Measurements from ENCODE around the gene CDK11B.

DNA sequence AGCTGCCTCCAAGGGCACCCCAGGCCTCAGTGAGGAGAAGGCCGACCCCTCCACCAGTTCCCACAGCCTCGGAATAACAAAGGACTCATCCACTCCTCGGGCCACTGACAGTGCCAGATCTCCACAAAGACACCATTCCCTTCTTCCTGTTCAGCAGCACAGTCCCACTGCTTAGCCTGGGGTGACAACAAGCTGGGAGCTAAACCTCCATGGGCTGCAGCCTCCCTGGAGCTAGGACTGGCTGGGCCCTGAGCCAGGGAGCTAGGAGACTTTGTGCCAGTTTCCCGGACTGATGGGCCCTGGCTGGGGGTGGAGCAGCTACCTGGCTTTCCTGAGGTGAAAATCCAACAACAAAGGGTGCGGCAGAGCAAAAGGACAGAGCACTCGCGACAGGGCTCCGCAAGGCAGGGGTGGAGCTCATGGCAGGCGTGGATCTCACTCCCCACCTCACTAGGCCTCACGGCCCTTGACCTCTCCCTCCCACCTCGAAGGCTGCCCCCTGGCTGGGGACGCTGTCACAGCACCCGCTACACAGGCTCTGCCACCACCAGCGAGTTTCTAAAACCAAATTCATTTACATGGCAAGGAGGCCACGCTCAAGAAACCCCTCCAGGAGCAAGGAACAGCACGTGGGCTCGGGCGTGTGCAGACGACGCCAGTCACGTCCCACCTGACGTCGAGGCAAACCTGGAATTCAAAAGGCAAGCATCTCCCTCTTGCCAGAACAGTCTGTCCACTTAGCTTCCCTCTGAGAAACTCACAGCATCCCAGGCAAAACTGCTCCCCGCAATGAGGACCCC is 20.0 kb upstream of the CDK11B start:
- TF ChIP-seq REST (IDR thresholded peaks at IDR 0.05; ENCODE audit: unreplicated experiment) (no peak), CTCF (conservative IDR thresholded peaks at IDR 0.05; ENCODE audit: low read depth in 2 of 2) (peak; percentile 50 to 62)
